ENCODE data around the gene MAFF. TPM values are rescaled to one million over a fixed set of nuclear protein-coding genes. Genes with fewer than 3 reads are reported as not detected.
A peak's percentile ranks its signal among the peaks of the same experiment; 100 is the strongest.

MAFF gene
- total RNA-seq, 3 donors from 2014 or later (not counting 1 experiment from before 2014, with no cell fraction given), result 168 to 215 (median 187) TPM

DNA sequence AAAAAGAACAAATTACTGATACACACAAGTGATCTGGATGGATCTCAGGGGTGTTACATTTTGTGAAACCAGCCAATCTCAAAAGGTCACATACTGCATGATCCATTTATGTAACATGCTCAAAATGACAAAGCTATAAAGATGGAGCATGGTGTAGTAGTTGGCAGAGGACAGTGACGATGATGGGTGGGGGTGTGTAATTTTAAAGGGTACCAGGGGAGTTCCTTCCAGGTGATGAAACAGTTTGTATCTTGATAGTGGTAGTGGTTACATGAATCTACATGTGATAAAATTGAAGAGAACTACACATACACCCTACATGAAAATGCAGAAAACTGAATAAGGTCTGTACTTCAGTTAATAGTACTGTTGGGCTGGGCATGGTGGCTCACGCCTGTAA lies 53.9 kb downstream of the MAFF start:
- Mint-ChIP-seq H3K9me3 (no peaks in the 10 kb centered on the region), H3K36me3 (no peaks in the 10 kb centered on the region), H3K27ac (peak overlapping the region in 1 of 2 donors; percentile 30), H3K4me3 (no peak overlapping the region), H3K4me1 (peaks cover 21 to 35% of the 10 kb centered on the region in 2 donors), H3K27me3 (ENCODE audit: low read depth in 2 of 2) (no peaks in the 10 kb centered on the region)
- Histone ChIP-seq H3K27me3 (ENCODE audit: control insufficient read depth, insufficient read depth, low read length) (no peaks in the 10 kb centered on the region), H3K9me3 (ENCODE audit: control insufficient read depth, insufficient read depth, low read length) (no peaks in the 10 kb centered on the region), H3K27ac (ENCODE audit: low read length) (no peak overlapping the region), H3K36me3 (ENCODE audit: control insufficient read depth, insufficient read depth, low read length) (no peaks in the 10 kb centered on the region), H3K4me1 (ENCODE audit: control insufficient read depth, insufficient read depth, low read length) (peaks cover 20% of the 10 kb centered on the region), H3K4me3 (ENCODE audit: low read length) (no peak overlapping the region)
- DNase-seq (no peak), ATAC-seq (peak in 1 of 3 donors; percentile 55)
- no peak for TF ChIP-seq CTCF (IDR thresholded peaks at IDR 0.05)
- WGBS (ENCODE audit: insufficient coverage), result 87% methylated on average over 2 of the region's 2 CpGs
- intact Hi-C loops (cut with micrococcal nuclease), result no loop called here

- ATAC-seq (no peak), DNase-seq (no peak)
- H3K27me3 Mint-ChIP-seq (ENCODE audit: low read depth in 2 of 2), result no peaks in the 10 kb centered on the region
- Histone ChIP-seq H3K27ac (ENCODE audit: low read length) (no peak overlapping the region), H3K4me3 (ENCODE audit: low read length) (no peak overlapping the region), H3K9me3 (ENCODE audit: control insufficient read depth, insufficient read depth, low read length) (no peaks in the 10 kb centered on the region), H3K36me3 (ENCODE audit: control insufficient read depth, insufficient read depth, low read length) (no peaks in the 10 kb centered on the region), H3K4me1 (ENCODE audit: control insufficient read depth, insufficient read depth, low read length) (peaks cover 31% of the 10 kb centered on the region), H3K27me3 (ENCODE audit: control insufficient read depth, insufficient read depth, low read length) (no peaks in the 10 kb centered on the region)
- no peak overlapping the region for H3K4me3 Mint-ChIP-seq
- H3K4me1 Mint-ChIP-seq, result peaks cover 35 to 46% of the 10 kb centered on the region in 2 donors
- WGBS (ENCODE audit: insufficient coverage), result 90% methylated on average over 13 of the region's 14 CpGs
- H3K36me3 Mint-ChIP-seq, result no peaks in the 10 kb centered on the region
- intact Hi-C loops (cut with micrococcal nuclease), result no loop called here
- no peaks in the 10 kb centered on the region for H3K9me3 Mint-ChIP-seq
- H3K27ac Mint-ChIP-seq, result no peak overlapping the region
- no peak for TF ChIP-seq CTCF (IDR thresholded peaks at IDR 0.05)
Measured at GRCh38 chr22:38257181-38257580, 55.4 kb downstream of the MAFF start.

DNA sequence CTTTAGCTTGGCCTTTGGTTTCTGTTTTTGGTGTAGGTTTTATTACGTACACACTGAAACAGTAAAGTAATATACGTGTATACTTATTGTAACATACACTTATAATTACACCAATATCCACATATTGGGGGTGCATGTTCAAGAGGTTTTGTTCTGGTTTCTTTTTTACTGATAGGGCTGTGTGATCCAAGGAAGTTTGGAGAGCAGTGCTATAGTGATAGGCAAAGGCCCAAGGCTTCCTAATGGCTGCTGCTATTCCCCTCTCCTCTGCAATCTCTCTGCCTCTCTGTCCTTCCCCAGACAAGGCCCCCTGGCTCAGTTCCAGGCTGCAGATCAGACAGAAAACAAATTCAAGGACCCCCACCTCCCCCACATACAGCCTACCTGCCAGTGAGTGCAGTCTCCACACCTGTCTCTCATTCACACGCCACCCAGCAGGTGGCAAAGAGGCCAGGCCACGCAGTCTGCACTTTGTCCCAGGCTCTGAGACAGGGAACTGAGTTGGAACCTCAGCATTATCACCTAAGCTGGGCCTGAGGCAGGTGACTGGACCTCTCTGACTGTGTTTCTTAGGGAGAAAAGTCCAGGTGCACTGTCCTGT lies 56.0 kb downstream of the MAFF start:
- Mint-ChIP-seq H3K9me3 (no peaks in the 10 kb centered on the region), H3K27ac (no peak overlapping the region), H3K36me3 (no peaks in the 10 kb centered on the region), H3K4me1 (peaks cover 37 to 50% of the 10 kb centered on the region in 2 donors), H3K4me3 (no peak overlapping the region), H3K27me3 (ENCODE audit: low read depth in 2 of 2) (no peaks in the 10 kb centered on the region)
- Histone ChIP-seq H3K4me1 (ENCODE audit: control insufficient read depth, insufficient read depth, low read length) (peaks cover 33% of the 10 kb centered on the region), H3K4me3 (ENCODE audit: low read length) (no peak overlapping the region), H3K9me3 (ENCODE audit: control insufficient read depth, insufficient read depth, low read length) (no peaks in the 10 kb centered on the region), H3K27me3 (ENCODE audit: control insufficient read depth, insufficient read depth, low read length) (no peaks in the 10 kb centered on the region), H3K27ac (ENCODE audit: low read length) (no peak overlapping the region), H3K36me3 (ENCODE audit: control insufficient read depth, insufficient read depth, low read length) (no peaks in the 10 kb centered on the region)
- no peak for ATAC-seq
- DNase-seq, result no peak
- intact Hi-C loops (cut with micrococcal nuclease), result no loop called here
- no peak for TF ChIP-seq CTCF (IDR thresholded peaks at IDR 0.05)
- 93% methylated on average over 2 of the region's 4 CpGs for WGBS (ENCODE audit: insufficient coverage)

DNA sequence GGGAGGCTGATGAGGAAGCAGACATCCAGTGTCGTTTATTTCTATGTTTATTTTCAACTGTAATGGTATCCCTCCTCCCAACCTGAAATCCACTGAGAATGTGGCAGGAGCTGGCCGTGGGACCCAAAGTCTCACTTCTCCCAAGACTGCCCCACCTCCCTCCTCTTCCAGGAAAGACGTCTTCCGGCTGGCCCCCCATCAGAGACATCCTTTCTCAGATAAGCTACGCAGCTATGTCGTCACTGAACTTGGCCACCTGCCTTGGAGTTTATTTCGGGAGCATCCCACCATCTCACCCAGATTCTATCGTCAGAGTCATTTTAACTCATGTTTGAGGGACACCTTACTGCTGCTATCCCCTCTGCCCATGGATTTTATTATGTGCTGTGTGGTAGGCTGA lies 57.1 kb downstream of the MAFF start:
- DNase-seq (no peak), ATAC-seq (no peak)
- Mint-ChIP-seq H3K9me3 (no peaks in the 10 kb centered on the region), H3K27me3 (ENCODE audit: low read depth in 2 of 2) (no peaks in the 10 kb centered on the region), H3K4me3 (peak overlapping the region; percentile 14), H3K27ac (peak overlapping the region in 1 of 2 donors; percentile 76), H3K36me3 (no peaks in the 10 kb centered on the region), H3K4me1 (peaks cover 37 to 59% of the 10 kb centered on the region in 2 donors)
- H3K9me3 ChIP-seq (ENCODE audit: control insufficient read depth, insufficient read depth, low read length), result no peaks in the 10 kb centered on the region
- TF ChIP-seq CTCF (IDR thresholded peaks at IDR 0.05), result no peak
- H3K27ac ChIP-seq (ENCODE audit: low read length), result no peak overlapping the region
- 98% methylated on average over 6 of the region's 8 CpGs for WGBS (ENCODE audit: insufficient coverage)
- intact Hi-C loops (cut with micrococcal nuclease), result no loop called here
- no peaks in the 10 kb centered on the region for H3K36me3 ChIP-seq (ENCODE audit: control insufficient read depth, insufficient read depth, low read length)
- H3K27me3 ChIP-seq (ENCODE audit: control insufficient read depth, insufficient read depth, low read length), result no peaks in the 10 kb centered on the region
- H3K4me3 ChIP-seq (ENCODE audit: low read length), result no peak overlapping the region
- H3K4me1 ChIP-seq (ENCODE audit: control insufficient read depth, insufficient read depth, low read length), result peaks cover 33% of the 10 kb centered on the region

All from natural killer cell (primary cell).